NB4 (cell line): ENCODE data around the gene LILRA5.

ENCODE experiments used
- CTCF ChIP-seq: IDR thresholded peaks from one replicate; pipeline ENCODE4 v1.5.1; 2012; ENCODE audit warnings: low read depth, low read length
- MAX ChIP-seq: IDR thresholded peaks from 2 replicates; pipeline ENCODE4 v1.6.1; 2011; ENCODE audit warnings: low read depth, low read length
- POLR2A ChIP-seq: IDR thresholded peaks from 2 replicates; pipeline ENCODE4 v1.6.1; 2011; ENCODE audit warnings: mild to moderate bottlenecking; ENCODE audit not compliant: insufficient read length; ENCODE audit errors: extremely low read depth

GRCh38 chr19:54317965-54318240 lies 4.9 kb upstream of the LILRA5 start:
- no peak for TF ChIP-seq POLR2A
- TF ChIP-seq CTCF, result no peak
- TF ChIP-seq MAX, result no peak
